Measurements from ENCODE around the gene ISM1. TPM values are rescaled to one million over a fixed set of nuclear protein-coding genes. Genes with fewer than 3 reads are reported as not detected.

Gene ISM1
- total RNA-seq, 1 donor from 2014 or later, result 4.1 TPM

- intact Hi-C loops (cut with DNase I), result no loop called here
- ATAC-seq (no peak), DNase-seq (no peak)
- Histone ChIP-seq H3K4me3 (no peak overlapping the region), H3K27me3 (no peaks in the 10 kb centered on the region), H3K9me3 (no peaks in the 10 kb centered on the region), H3K4me1 (no peaks in the 10 kb centered on the region), H3K36me3 (no peaks in the 10 kb centered on the region), H3K27ac (no peak overlapping the region)
- TF ChIP-seq CTCF (IDR thresholded peaks at IDR 0.05), result no peak
Observed at GRCh38 chr20:13331536-13331935, 110.5 kb downstream of the ISM1 start.

- no peaks in the 10 kb centered on the region for H3K27me3 ChIP-seq
- no peak for TF ChIP-seq CTCF (IDR thresholded peaks at IDR 0.05)
- ATAC-seq (no peak), DNase-seq (no peak)
- H3K4me1 ChIP-seq, result no peaks in the 10 kb centered on the region
- H3K36me3 ChIP-seq, result no peaks in the 10 kb centered on the region
- H3K4me3 ChIP-seq, result no peak overlapping the region
- intact Hi-C loops (cut with DNase I), result no loop called here
- no peaks in the 10 kb centered on the region for H3K9me3 ChIP-seq
- no peak overlapping the region for H3K27ac ChIP-seq
Observed at GRCh38 chr20:13333036-13333435, 112.0 kb downstream of the ISM1 start.

- intact Hi-C loops (cut with DNase I), result no loop called here
- ATAC-seq, result no peak
- no peak overlapping the region for H3K27ac ChIP-seq
- no peak overlapping the region for H3K4me3 ChIP-seq
- DNase-seq, result no peak
- H3K9me3 ChIP-seq, result no peaks in the 10 kb centered on the region
- H3K27me3 ChIP-seq, result no peaks in the 10 kb centered on the region
- H3K36me3 ChIP-seq, result no peaks in the 10 kb centered on the region
- no peak for TF ChIP-seq CTCF (IDR thresholded peaks at IDR 0.05)
- H3K4me1 ChIP-seq, result no peaks in the 10 kb centered on the region
Observed at GRCh38 chr20:13333793-13334192, 112.7 kb downstream of the ISM1 start.

GRCh38 chr20:13336308-13337089 lies 115.4 kb downstream of the ISM1 start:
- TF ChIP-seq CTCF (IDR thresholded peaks at IDR 0.05), result no peak
- intact Hi-C loops (cut with DNase I), result no loop called here
- H3K4me3 ChIP-seq, result no peak overlapping the region
- no peaks in the 10 kb centered on the region for H3K27me3 ChIP-seq
- no peaks in the 10 kb centered on the region for H3K4me1 ChIP-seq
- ATAC-seq, result no peak
- DNase-seq, result no peak
- no peaks in the 10 kb centered on the region for H3K36me3 ChIP-seq
- no peak overlapping the region for H3K27ac ChIP-seq
- H3K9me3 ChIP-seq, result no peaks in the 10 kb centered on the region

GRCh38 chr20:13337090-13337784 lies 116.2 kb downstream of the ISM1 start:
- H3K27me3 ChIP-seq, result no peaks in the 10 kb centered on the region
- DNase-seq, result no peak
- no peak overlapping the region for H3K27ac ChIP-seq
- H3K4me1 ChIP-seq, result peaks cover 3% of the 10 kb centered on the region
- no peak overlapping the region for H3K4me3 ChIP-seq
- TF ChIP-seq CTCF (IDR thresholded peaks at IDR 0.05), result no peak
- no peaks in the 10 kb centered on the region for H3K9me3 ChIP-seq
- intact Hi-C loops (cut with DNase I), result no loop called here
- ATAC-seq, result no peak
- no peaks in the 10 kb centered on the region for H3K36me3 ChIP-seq

Data from upper lobe of right lung (tissue), 1 donor.